Posterior vena cava (tissue), 2 donors: ENCODE measurements around the gene CD2. TPM values are rescaled to one million over a fixed set of nuclear protein-coding genes. Genes with fewer than 3 reads are reported as not detected.

Source experiments
- DNase-seq: peaks from one replicate; pipeline ENCODE4 v3.0.0-alpha.2; 2020; ENCODE audit warnings: low spot score
- intact Hi-C, 2 donors: fragments of 100-400 bp; cut with DNase I; formaldehyde crosslinking; loops; one replicate each; pipeline versions ENCODE4 v1.14.1 to v1.14.2; 2022 to 2023
- total RNA-seq, 2 donors: library from RNA; stranded (reverse); fragmentation: NEBNext Ultra II Directional; extraction: Animal tissue kit (Norgen Biotek cat#: 25700); gene quantifications; one replicate each; pipeline ENCODE4 v1.2.1, GENCODE V29; 2021
- donor health status: DM: yes; HTN: yes; CAD: no.
- donor health status: DM: yes; HTN: yes; CAD: no.

CD2 gene
- total RNA-seq, 2 donors from 2014 or later = 1.1 to 2.3 TPM

GRCh38 chr1:116807394-116808199 is 53.4 kb downstream of the CD2 start:
- intact Hi-C loops = loop anchor here in 1 of 2 donors (1.0 kb wide), 1 partner anchor 74 kb away; no protein-coding TSS in a partner anchor
- DNase-seq = no peak

DNA sequence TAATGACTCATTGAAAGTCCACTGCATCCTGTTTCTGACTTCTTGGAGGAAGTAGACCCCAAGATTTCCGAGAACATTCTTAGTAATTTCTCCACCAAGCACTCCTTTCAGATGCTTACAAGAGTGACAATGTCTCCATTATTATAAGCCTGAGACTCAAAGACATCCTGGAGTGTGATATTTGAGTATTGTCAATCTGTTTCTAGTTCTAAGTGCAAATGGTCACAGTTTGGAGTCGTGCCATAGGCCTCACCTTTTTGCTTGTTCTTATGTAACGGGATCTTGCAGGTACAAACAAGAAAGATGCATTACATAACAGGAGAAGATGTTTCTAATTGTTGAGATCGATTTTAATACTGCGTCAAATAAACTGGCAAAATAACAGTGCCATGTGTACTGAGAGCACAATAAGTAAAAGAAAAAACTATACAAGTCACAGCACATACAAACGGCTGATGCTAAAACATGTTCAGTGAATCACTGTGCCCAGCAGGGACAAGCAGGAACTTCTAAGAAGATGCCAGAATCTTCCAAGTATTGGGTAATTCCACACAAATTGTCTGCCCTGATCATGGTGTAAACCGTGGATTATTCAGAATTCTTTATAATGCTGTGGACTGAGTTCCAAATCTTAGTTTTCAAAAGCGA is 54.1 kb downstream of the CD2 start:
- intact Hi-C loops = no loop called here

DNA sequence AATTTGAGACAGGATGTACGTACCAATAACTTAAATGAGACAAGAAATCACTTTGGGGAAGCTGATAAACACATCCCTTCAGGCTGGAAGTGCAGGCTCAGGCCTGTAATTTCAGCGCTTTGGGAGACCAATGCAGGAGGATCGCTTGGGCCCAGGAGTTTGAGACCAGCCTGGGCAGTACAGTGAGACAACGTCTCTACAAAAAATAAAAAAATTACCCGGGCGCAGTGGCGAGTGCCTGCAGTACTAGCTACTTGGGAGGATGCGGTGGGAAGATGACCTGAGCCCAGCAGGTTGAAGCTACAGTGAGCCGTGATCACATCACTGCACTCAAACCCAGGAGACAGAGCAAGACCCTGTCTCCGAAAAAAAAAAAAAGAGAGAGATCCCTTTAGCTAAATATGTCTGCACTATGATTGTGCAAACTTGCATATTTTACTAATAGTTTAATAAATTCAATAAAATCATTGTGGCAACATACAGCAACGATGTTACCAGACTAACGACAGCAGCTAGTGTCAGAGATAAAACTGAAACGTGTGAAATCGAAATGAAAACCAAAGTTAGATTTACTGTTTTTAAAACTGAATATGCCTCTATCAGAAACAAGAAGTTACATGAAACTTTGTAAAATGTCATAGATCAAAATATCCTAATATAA is 54.7 kb downstream of the CD2 start:
- intact Hi-C loops = no loop called here
- DNase-seq = no peak

More for the DNA sequence above, 54.1 kb downstream of the CD2 start:
- DNase-seq = no peak

DNA sequence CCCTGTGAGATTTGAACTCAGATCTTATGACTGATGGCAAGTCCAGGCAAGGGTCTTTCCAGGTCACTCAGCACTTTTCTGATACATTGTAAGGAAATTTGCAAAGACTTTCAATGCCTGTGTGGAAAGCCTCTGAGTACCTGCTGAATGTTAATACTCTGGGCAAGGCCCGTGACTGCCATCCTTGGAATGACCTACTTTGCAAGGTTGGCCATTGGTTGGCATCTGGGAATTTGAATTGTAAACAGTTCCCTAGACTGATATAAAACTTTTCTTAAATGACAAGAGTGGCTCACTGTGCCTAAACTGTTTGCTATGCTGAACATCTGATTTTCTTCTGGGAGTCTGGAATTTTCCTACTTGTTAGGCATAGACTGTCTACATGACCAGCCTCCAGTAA is 57.1 kb downstream of the CD2 start:
- intact Hi-C loops = no loop called here
- DNase-seq = no peak

DNA sequence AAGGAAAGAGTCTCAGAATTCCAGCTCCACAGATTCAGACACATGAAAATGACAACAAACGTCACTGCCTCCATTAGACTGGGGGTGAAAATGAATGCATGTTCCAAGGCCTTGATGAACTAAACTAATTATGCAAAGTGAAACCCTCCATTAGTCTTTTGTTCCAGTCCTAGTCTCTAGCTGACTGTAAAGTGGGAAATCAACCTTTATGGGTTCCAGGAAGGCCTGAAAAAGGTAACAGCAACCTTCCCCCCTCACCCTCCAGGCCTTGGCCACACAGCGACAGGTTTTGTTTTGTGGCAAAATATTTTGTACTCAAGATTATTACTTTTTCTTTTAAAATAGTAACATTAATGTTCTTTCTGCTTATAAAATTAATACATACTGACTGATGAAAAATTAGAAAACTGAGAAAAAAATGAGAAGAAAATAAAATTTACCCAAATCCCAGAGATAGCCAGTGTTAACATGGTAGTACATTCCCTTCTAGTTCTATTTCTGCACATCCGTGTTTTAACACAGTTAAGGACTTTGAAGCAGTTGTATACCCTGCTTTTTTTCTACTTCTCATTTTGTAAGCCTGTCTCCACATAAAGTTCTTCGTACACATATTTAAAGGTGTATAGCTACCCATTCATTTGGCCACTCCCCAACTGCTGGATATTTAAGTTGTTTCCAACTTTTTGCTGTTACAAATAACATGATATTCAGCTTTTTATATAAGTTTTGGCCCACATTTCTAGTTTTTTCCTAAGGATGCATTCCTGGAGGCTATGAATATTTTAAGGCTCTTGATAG is 60.9 kb downstream of the CD2 start:
- intact Hi-C loops = no loop called here
- no peak for DNase-seq

- no peak for DNase-seq
Observed at GRCh38 chr1:116817582-116818064, 63.4 kb downstream of the CD2 start.

More at GRCh38 chr1:116817582-116818064, 63.4 kb downstream of the CD2 start:
- intact Hi-C loops = no loop called here

Other genes with a start within 250 kb of the CD2 start
- 10 to 100 TPM; 28.3 to 31.6 TPM for gene CD58, start 183.4 kb upstream of the CD2 start, total RNA-seq
- gene IGSF3, start 86.7 kb upstream of the CD2 start, total RNA-seq = 1 to 10 TPM; 2.2 to 3.0 TPM
- 100 to 1,000 TPM in 1 of 2 donors, 10 to 100 TPM in 1; 99.4 to 153 TPM for gene PTGFRN, start 155.5 kb downstream of the CD2 start, total RNA-seq
- gene CD101, start 247.3 kb downstream of the CD2 start, total RNA-seq = 1 to 10 TPM; 2.1 to 2.6 TPM